Neural cell (in vitro differentiated cells): Measurements from ENCODE around the gene AQP9. TPM values are rescaled to one million over a fixed set of nuclear protein-coding genes. Genes with fewer than 3 reads are reported as not detected.

Source experiments
- H2AFZ ChIP-seq: fragments of 200-600, 300-800 bp; sonication (generic), shearing (Covaris generic); 2 replicates; pipeline ENCODE4 v1.6.0; 2014; ENCODE audit warnings: low read depth, mild to moderate bottlenecking, antibody characterized with exemption, low read length, moderate library complexity
- H3F3A ChIP-seq: fragments of 200-600 bp; shearing (Covaris generic); 2 replicates; pipeline ENCODE4 v1.6.1; 2016; ENCODE audit warnings: mild to moderate bottlenecking, moderate library complexity, mixed read lengths, antibody characterized with exemption, low read length; ENCODE audit not compliant: insufficient read depth, poor library complexity, severe bottlenecking
- H3K27ac ChIP-seq: fragments of 200-600, 300-800 bp; sonication (generic), shearing (Covaris generic); 2 replicates; pipeline ENCODE4 v1.5.1; 2014; ENCODE audit warnings: mild to moderate bottlenecking, low read length, moderate library complexity
- H3K27me3 ChIP-seq: fragments of 300-800, 200-600 bp; sonication (generic), shearing (Covaris generic); 2 replicates; pipeline ENCODE4 v1.6.0; 2014; ENCODE audit warnings: mild to moderate bottlenecking, low read depth, low read length, moderate library complexity; ENCODE audit not compliant: insufficient read depth
- H3K36me3 ChIP-seq: fragments of 300-800, 200-600 bp; sonication (generic), shearing (Covaris generic); 2 replicates; pipeline ENCODE4 v1.5.1; 2014; ENCODE audit warnings: mild to moderate bottlenecking, antibody characterized with exemption, low read length, moderate library complexity; ENCODE audit not compliant: insufficient read depth
- H3K4me2 ChIP-seq: fragments of 300-800, 200-600 bp; sonication (generic), shearing (Covaris generic); 2 replicates; pipeline ENCODE4 v1.6.0; 2014; ENCODE audit warnings: mild to moderate bottlenecking, low read length
- H3K4me3 ChIP-seq: fragments of 300-800, 200-600 bp; sonication (generic), shearing (Covaris generic); 2 replicates; pipeline ENCODE4 v1.5.1; 2014; ENCODE audit warnings: mild to moderate bottlenecking, low read length, moderate library complexity
- H3K79me2 ChIP-seq: fragments of 200-600 bp; shearing (Covaris generic); replicated peaks from 2 replicates; pipeline ENCODE4 v1.6.0; 2014; ENCODE audit warnings: mild to moderate bottlenecking, low read length, moderate library complexity; ENCODE audit not compliant: insufficient read depth
- H3K9ac ChIP-seq: fragments of 300-800, 200-600 bp; sonication (generic), shearing (Covaris generic); 2 replicates; pipeline ENCODE4 v1.6.1; 2016; ENCODE audit warnings: mild to moderate bottlenecking, low read length, mixed read lengths
- H3K9me2 ChIP-seq: fragments of 200-600 bp; shearing (Covaris generic); 2 replicates; pipeline ENCODE4 v1.6.1; 2016; ENCODE audit warnings: mild to moderate bottlenecking, low read length, mixed read lengths; ENCODE audit not compliant: insufficient read depth
- H3K9me3 ChIP-seq: fragments of 200-600, 300-800 bp; sonication (generic), shearing (Covaris generic); 2 replicates; pipeline ENCODE4 v1.6.1; 2016; ENCODE audit warnings: mild to moderate bottlenecking, mixed run types, low read length, moderate library complexity, mixed read lengths
- H4K20me1 ChIP-seq: fragments of 200-600 bp; shearing (Covaris generic); 2 replicates; pipeline ENCODE4 v1.6.1; 2016; ENCODE audit warnings: mild to moderate bottlenecking, mixed run types; ENCODE audit not compliant: insufficient read depth
- CTCF ChIP-seq: fragments of 450-650 bp; IDR thresholded peaks from 2 replicates; pipeline ENCODE4 v1.5.1; 2014; ENCODE audit warnings: antibody characterized with exemption, mild to moderate bottlenecking, moderate library complexity; ENCODE audit not compliant: poor library complexity, severe bottlenecking
- EP300 ChIP-seq: fragments of 450-650 bp; conservative IDR thresholded peaks from 2 replicates; pipeline ENCODE4 v1.6.1; 2014; ENCODE audit warnings: antibody characterized with exemption, mild to moderate bottlenecking, moderate library complexity; ENCODE audit not compliant: poor library complexity, severe bottlenecking
- EZH2 ChIP-seq: fragments of 200-600, 300-800 bp; shearing (Covaris generic), sonication (generic); IDR thresholded peaks from 2 replicates; pipeline ENCODE4 v1.6.1; 2014; ENCODE audit warnings: antibody characterized with exemption, low read length, borderline replicate concordance, mild to moderate bottlenecking; ENCODE audit not compliant: insufficient read depth, poor library complexity, severe bottlenecking
- MXI1 ChIP-seq: fragments of 450-650 bp; conservative IDR thresholded peaks from 2 replicates; pipeline ENCODE4 v1.6.1; 2014; ENCODE audit warnings: antibody characterized with exemption, mild to moderate bottlenecking; ENCODE audit not compliant: poor library complexity, severe bottlenecking
- POLR2AphosphoS5 ChIP-seq: IDR thresholded peaks from 2 replicates; pipeline ENCODE4 v1.6.1; 2012
- RAD21 ChIP-seq: fragments of 450-650 bp; conservative IDR thresholded peaks from 2 replicates; pipeline ENCODE4 v1.6.1; 2014; ENCODE audit warnings: antibody characterized with exemption, mild to moderate bottlenecking, moderate library complexity
- REST ChIP-seq: IDR thresholded peaks from 2 replicates; pipeline ENCODE4 v1.6.1; 2012; ENCODE audit warnings: borderline replicate concordance
- SMC3 ChIP-seq: fragments of 450-650 bp; conservative IDR thresholded peaks from 2 replicates; pipeline ENCODE4 v1.6.1; 2014; ENCODE audit warnings: antibody characterized with exemption, mild to moderate bottlenecking, moderate library complexity; ENCODE audit not compliant: poor library complexity
- TAF1 ChIP-seq: IDR thresholded peaks from 2 replicates; pipeline ENCODE4 v1.6.1; 2012; ENCODE audit warnings: low read depth
- polyA plus RNA-seq: library from polyadenylated mRNA; depleted of rRNA; stranded (reverse); fragments of >200 nt; gene quantifications from 2 replicates; pipeline ENCODE4 v1.2.3, GENCODE V29; 2014

AQP9 gene
- polyA plus RNA-seq, 1 donor from 2014 or later: not detected

DNA sequence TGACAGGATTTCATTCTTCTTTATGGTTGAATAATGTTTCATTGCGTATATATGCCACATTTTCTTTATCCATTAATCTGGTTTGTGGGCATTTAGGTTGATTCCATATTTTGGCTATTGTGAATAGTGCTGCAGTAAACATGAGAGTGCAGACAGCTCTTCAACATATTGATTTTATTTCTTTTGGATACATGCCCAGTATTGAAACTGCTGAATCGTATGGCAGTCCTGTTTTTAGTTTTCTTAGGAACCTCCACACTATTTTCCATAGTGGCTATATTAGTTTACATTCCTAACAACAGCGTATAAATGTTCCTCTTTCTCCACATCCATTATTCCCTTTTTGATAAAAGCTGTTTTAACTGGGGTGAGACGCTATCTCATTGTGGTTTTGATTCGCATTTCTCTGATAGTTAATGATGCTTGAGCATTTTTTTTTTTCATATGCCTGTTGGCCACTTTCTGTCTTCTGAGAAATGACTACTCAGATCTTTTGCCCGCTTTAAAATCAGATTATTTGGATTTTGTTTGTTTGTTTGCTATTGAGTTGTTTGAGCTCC, 21.7 kb downstream of the AQP9 start:
- H3K79me2 ChIP-seq: no peaks in the 10 kb centered on the region
- no peaks in the 10 kb centered on the region for H3K27me3 ChIP-seq
- H4K20me1 ChIP-seq: no peaks in the 10 kb centered on the region
- H3K27ac ChIP-seq: no peak overlapping the region
- H3K4me3 ChIP-seq: no peak overlapping the region
- no peak for TF ChIP-seq EP300
- no peak for TF ChIP-seq EZH2
- no peak for TF ChIP-seq CTCF
- TF ChIP-seq MXI1: no peak
- no peak for TF ChIP-seq SMC3
- H3K9me3 ChIP-seq: no peaks in the 10 kb centered on the region
- no peak overlapping the region for H3K4me2 ChIP-seq
- H3K9ac ChIP-seq: no peak overlapping the region
- H2AFZ ChIP-seq: no peak overlapping the region
- H3K9me2 ChIP-seq: no peaks in the 10 kb centered on the region
- H3K36me3 ChIP-seq: no peaks in the 10 kb centered on the region
- no peaks in the 10 kb centered on the region for H3F3A ChIP-seq

- TF ChIP-seq EZH2 (no peak), SMC3 (no peak), TAF1 (no peak), CTCF (no peak), EP300 (no peak), RAD21 (no peak), POLR2AphosphoS5 (no peak), REST (no peak), MXI1 (no peak)
- H3K4me2 ChIP-seq: no peak overlapping the region
- H3K36me3 ChIP-seq: no peaks in the 10 kb centered on the region
- H3K79me2 ChIP-seq: no peaks in the 10 kb centered on the region
- H3K27me3 ChIP-seq: no peaks in the 10 kb centered on the region
- H2AFZ ChIP-seq: no peak overlapping the region
- no peaks in the 10 kb centered on the region for H3K9me3 ChIP-seq
- no peaks in the 10 kb centered on the region for H3F3A ChIP-seq
- no peak overlapping the region for H3K9ac ChIP-seq
- no peak overlapping the region for H3K27ac ChIP-seq
- no peaks in the 10 kb centered on the region for H4K20me1 ChIP-seq
- H3K4me3 ChIP-seq: no peak overlapping the region
- no peaks in the 10 kb centered on the region for H3K9me2 ChIP-seq
These were observed 23.3 kb downstream of the AQP9 start for GRCh38 chr15:58161436-58161930.
